ENCODE results near the gene ARL15. TPM values are rescaled to one million over a fixed set of nuclear protein-coding genes. Genes with fewer than 3 reads are reported as not detected.
A peak's percentile ranks its signal among the peaks of the same experiment; 100 is the strongest.

The ARL15 gene
- total RNA-seq, 1 donor from 2014 or later = 13.2 TPM

DNA sequence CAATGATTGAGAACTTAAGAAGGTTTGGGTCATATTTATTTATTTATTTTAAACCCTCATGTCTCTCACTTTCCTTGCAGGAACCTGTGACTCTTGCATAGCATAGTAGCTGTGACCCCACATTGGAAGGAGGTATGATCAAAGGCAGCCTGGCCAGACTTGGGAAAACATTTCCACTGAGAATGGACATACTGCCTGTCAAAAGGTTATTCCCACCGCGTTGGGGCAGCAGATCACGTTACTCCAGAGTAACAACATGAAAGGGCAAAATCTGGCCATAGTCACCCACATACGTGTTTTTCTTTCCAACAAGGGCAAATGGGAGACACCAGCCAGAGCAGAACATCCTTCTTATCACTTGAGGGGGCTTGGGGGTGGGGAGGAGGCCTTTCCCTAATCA, 95.7 kb downstream of the ARL15 start:
- no peak for DNase-seq (ENCODE audit: low read depth)

DNA sequence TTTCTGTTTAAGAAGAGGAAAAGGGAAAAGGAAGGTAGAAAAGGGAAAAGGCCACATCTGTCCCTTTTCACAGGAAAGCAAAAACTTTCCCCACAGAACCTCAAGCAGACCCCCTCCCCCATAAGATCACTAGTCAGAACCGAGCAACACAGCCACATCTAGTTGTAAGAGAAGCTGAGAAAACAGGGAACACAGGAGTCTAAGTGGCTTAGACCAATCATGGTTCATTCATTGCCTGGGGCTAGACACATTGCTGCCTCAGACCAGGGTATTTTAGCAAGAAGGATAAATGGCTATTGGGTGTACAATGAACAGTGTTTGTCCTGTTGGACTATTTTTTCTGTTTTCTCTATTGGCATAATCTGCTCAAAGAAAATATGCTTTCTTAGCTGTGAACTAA, 98.0 kb downstream of the ARL15 start:
- no peak for DNase-seq (ENCODE audit: low read depth)

DNA sequence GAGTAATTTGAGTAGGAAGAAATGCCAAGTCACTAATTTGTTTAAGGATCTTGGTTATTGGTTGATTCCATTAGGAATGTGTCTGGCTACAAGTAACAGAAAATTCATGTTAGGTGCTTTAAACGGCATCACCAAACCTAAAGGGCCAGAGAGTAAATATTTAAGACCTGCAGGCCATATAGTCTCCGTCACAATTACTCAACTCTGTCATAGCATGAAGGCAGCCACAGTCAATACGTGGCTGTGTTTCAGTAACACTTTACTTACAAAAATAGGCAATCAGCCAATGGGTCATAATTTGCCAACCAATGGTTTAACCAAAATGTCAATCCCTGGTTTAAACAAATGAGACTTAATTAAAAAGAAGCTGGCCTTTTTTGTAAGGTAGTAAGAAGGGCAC, 98.5 kb downstream of the ARL15 start:
- DNase-seq (ENCODE audit: low read depth) = no peak

DNA sequence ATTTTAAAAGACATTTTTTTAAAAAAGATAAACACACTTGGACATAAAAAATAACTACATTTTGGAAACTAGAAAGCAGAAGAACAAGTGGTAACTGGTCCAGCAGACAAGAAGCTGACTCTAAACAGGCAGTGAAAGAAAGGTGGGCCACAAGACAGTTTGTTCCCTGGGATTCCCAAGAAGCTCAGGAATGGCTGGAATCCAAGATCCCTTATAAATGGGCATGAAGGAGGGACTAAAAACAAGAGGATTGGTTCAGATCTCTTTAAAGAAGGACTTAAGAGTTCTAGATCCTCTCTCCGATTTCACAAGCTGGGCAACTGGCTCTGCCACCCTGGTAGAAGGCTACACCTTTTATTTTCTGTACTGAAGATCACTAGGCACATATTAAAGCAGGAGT, 102.8 kb downstream of the ARL15 start:
- DNase-seq (ENCODE audit: low read depth) = no peak

DNA sequence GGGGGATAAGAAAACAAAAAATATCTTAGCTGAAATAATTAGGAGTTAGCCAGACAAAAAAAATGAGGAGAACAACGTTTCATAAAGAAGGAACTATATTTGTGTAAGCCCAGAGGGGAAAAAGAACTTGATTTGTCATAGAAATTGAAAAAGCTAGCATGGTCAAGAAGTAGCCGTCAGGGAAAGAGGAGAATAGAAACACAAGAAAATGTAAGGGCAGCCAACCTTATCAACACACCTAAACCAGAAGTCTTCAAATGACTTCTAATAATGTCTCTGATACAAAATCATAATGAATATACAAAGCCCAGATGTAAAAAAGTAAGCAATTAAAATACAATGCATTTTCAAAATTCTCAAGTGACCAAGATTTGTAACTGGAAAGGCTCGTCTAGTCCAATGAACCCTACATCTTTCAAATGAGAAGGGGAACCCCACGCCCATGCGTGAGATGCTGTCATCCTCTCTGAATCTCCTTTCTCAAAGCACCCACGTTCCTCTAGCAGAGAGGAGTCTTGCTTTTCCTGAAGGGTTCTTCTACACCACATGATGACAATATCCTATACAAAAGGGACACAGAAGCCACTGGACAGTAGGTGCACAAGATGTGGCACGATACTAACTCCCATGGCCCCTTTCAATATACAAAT, 103.7 kb downstream of the ARL15 start:
- no peak for DNase-seq (ENCODE audit: low read depth)

DNA sequence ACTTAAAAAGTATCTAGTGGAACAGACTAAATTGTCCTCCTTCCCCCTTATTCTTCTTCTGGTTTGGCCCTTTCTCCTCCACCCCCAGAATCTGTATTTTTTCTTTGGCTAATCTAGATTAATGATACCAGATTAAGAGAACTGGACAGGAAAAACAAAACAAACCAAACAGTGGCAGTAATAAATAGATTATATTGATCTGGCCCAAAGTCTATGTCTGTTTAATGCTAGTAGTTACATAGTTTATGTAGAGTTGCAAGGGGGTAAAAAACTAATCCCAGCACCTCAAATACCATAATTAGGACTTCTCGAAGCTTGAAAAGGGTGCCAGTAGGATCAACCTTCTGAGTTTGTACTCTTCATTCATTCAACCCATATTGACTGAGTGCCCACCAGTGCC, 104.5 kb downstream of the ARL15 start:
- DNase-seq (ENCODE audit: low read depth) = no peak

DNA sequence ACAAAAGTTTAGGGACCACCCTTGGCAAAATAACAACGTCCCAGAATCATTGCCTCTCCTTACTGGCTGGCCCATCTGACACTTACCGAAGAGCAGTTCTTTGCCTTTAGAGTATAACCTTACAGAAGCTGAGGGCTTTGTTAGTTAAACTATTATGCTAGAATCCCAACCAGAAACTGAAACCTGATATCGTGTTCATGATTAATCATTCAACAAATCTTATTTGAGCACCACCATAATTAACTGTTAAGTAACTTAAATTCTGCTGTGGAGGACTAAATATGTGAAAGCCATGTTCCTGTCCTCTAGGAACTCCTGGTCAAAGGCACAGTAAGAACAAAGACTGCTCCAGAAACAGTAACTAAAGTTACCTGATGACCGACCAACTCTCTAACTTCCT, 104.9 kb downstream of the ARL15 start:
- no peak for DNase-seq (ENCODE audit: low read depth)

DNA sequence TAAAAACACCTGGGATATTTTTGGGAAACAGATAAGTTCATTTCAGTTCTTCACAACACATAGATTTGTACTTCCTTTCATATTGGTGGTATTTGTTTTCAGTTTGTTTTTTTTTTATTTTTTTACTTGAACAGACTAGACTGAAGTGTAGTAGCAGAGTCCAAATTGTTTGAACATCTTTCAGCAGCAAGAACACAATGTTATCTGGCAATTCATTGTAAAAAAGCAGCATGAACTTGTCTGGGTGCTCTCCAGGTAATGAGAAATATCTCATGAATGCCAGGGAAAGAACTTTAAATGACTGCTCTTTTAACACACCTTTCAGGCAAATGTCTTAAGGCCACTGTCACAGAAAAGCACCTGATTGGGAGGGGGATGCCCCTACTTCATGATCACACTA, 113.4 kb downstream of the ARL15 start:
- DNase-seq (ENCODE audit: low read depth) = no peak

DNA sequence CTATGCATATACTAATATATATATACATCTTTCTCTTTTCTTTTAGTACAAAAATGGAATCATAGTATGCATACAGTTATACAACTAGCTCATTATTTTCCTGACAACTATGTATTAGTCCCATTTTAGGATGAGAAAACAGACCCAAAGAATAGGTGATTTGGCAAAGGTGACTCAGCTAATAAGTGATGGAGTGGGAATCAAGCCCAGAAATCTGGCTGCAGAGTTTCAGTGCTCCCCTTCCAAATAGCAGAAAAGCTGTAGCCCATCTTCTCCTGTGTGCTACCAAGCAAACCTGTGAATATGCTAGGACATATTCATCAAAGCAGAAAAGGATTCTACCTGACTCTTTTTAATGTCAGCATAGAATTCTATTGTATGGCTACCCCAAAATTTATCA, 114.7 kb downstream of the ARL15 start:
- DNase-seq (ENCODE audit: low read depth) = no peak

DNA sequence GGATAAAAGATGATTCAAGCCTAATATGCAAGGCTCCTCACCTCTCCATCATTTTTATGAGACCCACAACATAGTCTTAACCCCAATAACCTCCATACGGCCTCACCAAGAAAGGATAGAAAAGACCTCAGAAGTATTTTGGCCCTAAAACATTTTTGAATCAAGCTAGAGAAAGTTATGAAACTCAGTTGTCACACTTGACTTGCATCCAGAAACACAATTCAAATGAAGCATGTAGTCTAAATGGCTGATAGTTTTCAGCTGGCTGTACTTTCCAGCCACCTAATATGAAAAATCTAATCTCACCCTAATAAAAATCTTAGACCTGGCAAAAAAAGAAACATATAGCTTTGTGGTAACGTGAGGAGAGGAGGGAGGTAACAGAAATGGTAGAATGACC, 116.1 kb downstream of the ARL15 start:
- no peak for DNase-seq (ENCODE audit: low read depth)

DNA sequence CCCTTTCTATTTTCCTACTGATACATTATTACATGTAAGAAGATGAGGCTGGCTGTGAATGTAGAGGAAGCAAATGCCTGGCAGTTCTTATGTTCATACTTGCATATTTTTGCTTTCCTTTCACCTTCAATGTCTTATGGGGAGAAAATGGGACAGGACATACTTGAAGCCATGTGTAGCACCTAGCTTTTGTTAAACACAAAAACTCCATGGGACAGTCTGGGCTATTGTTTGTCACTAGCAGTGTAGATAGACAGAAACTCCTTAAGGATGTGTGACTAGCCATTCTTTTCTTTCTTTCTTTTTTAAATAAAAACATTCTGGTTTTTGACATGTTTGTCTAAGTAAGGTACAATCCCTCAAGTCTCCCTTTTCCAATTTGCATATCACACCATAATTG, 122.7 kb downstream of the ARL15 start:
- no peak for DNase-seq (ENCODE audit: low read depth)

DNA sequence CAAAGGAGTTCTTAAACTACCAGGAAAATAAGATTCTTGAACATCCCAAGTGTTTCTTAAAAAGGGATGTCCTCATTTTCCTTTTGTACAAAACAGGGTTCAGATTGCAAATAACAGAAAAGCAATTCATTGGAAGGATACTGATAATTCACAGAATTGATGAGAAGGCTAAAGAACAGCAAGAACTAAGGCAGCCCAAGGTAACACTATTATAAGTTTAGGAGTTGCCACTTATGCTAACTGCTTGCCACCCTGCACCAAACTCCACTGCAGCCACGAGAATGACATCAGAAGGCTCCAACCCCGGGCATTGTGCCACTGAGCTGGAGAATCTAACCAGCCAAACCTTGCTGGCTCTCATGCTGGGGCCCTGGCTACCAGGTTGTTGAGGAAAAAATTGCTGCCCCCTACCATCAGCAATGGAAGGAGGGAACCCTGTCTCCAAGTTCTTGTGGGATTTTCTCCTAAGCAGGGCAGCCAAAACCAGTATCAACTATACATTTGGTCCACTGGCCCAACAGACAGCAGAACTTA, 123.4 kb downstream of the ARL15 start:
- DNase-seq (ENCODE audit: low read depth) = peak; percentile 45

DNA sequence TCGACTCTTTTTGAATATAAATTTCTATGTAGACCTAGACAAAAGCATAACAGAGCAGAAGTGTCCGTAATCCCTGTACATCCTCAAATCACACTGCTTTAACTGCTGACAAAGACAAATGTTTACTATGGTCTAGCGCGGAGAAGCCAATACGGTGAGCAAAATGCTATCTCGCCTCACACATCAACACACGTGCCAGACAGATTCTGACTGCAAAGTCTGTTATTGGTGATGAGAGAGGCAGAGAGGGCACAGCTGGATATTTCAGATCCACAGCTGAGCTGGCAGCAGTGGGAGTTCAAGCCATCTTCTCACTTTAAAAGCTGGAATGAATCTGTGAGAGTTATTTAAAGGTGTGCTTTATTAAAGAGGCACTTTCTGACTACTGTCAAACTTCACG, 124.3 kb downstream of the ARL15 start:
- no peak for DNase-seq (ENCODE audit: low read depth)

DNA sequence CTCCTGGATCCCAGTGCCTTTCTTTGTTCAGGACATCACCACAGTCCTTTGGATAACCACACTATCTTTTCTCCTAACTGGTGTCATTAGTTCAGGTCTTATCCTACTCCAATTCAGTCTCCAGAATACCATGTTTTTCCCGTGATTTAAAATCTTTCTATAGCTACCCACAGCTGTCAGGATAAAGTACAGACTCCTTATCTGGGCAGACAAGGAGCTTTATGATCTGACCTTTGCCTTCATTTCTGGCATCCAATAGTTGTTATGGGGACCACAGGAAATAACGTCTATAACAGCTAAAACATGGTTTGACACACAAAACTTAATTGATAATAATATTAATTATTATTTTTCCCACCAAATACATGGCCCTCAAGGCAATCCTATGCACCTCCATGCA, 125.6 kb downstream of the ARL15 start:
- no peak for DNase-seq (ENCODE audit: low read depth)

DNA sequence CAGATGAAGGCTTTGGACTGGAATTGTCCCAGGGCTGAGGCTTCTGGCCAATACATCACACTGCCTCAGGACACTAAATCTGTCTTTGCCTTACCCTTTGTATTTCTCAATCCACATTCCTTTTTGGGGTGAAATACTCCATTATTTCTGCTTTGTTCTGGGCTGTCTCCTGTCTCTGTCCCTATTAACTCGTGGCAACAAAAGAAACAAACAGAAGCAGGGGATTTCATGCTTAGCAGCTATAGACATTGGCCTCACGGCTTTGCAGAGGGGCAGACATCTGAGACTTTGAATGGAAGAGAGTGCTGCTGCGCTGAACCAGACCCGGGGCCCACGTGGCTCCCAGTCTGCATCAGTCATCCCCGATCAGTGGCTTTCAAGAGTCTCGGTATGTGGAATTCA, 129.7 kb downstream of the ARL15 start:
- peak; percentile 14 for DNase-seq (ENCODE audit: low read depth)

DNA sequence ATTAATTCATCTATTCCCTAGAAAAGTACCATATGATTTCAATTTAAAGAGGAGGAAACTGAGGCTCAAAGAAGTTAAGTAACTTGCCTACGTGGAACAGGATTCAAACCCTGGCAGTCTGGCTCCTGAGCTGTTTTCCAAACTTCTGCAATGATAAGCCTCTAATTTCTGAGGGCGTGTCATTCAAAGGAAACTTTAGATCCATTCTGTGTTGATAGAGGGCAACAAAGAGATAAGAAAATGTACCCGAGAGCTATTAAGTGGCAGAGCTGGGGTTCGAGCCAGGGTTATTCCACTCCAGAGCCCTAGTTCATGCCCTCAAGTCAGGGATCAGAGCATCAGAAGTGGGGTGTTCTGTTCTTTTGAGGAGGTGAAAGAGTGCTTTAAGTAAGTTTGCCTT, 131.4 kb downstream of the ARL15 start:
- no peak for DNase-seq (ENCODE audit: low read depth)

DNA sequence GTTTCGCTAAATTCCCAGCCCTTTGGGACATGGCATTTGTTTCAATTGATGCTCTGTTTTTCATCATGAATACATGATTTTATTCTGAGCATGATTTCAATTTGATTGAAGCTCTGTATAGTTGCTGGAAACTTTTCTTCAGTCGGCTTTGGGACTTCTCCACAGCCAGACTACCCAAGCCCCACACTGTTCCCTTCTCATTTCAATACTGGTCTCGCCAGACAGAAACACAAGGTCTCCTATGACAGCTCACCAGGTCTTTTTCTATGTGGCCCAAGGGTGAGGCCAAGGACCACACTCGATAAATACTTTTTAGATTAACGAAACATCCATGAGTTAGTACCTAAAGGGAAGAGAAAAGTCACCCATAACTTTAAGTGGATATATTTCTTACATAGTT, 132.2 kb downstream of the ARL15 start:
- DNase-seq (ENCODE audit: low read depth) = no peak

DNA sequence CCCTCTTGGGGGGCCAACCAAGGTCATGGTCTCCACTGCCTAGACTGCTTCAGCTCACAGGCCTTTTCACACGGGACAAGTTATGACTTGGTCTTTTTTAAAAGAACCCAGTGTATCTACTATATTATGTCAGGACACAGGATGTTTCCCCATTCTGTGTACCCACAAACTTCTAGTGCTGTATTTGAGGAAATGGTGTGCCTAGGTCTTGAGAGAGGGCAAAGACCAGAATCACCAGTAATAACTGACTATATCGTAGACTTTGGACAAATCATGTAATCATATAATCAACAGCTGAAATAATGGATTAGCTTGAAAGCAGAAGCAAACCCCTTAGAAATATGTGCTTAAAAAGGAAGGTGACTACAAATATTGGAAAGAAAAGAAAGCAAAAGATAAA, 133.3 kb downstream of the ARL15 start:
- no peak for DNase-seq (ENCODE audit: low read depth)

DNA sequence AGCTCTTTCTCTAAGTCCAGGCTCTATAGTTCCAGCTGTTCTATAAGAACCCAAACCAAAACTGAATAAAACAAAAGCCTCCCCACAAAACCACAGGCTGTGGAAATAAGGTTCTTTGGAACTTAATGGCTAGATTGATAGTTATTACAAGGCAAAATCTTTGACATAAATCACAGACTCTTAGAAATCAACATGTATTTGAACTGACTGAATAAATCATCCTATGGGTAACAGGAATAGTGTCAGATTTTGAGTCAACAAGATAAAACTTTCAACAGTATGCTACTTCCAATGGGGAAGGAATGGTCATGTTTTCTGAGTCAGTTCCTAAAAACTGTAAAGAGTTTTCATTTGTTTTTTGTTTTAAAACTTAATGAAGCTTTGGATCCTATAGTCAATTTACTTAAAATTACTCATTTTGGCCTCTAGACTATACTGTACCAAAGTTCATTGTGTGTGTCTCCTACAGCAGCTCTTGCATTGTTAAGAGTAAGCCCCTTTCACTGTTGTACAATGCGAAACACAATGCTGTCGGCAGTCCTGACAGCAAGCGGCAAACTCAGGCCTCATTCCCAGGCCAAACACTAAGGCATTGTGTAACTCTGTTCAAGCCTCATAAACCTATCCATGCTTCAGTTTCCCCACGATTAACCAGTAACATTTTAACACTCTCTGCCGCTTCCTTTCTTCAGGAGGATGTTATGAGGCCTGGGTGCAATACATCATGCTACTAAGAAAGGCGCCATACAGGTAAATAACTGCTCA, 134.1 kb downstream of the ARL15 start:
- DNase-seq (ENCODE audit: low read depth) = no peak

DNA sequence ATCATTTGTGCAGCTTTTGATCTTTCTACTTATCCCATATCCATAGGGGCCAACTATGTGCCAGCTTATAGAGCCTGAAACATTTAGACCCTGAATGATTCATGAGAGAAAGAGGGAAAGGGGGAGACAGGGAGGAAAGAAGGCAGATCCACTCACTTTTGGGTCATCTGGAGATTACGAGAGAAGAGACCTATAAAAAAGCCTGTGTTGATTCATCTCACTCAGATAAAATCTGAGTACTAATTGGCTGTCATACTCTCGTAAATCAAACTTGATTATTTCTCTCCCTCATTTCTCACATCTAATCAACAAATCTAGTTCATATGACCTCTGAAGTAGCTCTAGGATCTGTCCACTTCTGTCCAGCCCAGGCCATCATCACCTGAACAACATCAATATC, 137.1 kb downstream of the ARL15 start:
- no peak for DNase-seq (ENCODE audit: low read depth)

DNA sequence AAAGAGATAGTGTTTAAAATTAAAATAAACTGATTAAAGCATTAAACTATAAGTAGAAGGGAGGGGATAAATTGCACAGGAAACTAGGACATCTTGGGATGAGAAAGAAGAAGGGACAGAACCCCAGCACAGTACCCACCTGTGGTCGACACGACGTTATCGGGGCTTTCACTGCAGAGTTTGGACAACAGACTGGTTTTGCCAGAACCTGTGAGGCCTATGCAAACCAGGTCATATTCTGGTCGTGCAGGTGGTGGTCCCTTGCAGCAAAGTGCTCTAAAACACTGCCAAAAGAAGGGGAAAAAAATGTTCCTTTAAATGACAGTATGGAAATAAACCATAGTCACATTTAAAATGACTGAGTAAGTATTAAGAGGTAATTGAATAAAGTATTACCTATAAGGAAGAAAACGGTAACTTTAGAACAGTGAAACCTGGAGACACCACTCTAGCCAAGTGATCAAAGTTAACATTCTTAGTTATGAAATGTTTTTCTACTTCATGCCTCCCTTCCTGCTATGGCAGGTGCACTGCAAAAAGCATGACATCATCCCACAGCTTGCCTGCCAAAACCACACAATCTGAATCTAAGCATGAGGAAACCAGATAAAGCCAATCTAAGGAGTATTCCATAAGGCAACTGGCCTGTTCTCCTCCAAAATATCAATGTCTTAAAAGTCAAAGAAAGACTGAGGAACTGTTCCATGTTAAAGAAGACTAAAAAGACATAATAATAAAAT, 138.6 kb downstream of the ARL15 start:
- DNase-seq (ENCODE audit: low read depth) = peak; percentile 68

DNA sequence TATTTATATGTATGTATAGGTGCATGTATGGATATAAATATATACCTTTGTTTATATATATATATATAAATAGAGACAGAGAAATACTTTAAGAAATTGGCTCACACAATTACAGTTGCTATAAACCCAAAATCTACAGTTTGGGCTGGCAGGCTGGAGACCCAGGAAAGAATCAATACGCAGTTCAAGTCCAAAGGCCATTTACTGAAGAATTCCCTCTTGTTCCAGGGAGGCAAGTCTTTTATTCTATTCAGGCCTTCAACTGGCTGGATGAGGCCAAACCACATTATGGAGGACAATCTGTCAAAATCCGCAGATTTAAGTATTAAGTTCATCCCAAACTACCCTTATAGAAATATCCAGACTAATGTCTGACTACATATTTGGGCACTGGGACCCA, 144.7 kb downstream of the ARL15 start:
- no peak for DNase-seq (ENCODE audit: low read depth)

Measured in myocyte (in vitro differentiated cells).